DND-41 (cell line): Measurements from ENCODE around the gene TUBB8B.
"Not testable (repeated sequence)": the region's sequence is repeated elsewhere in the genome, so short reads cannot be mapped to it uniquely, and the experiment has no call there.

Experiments used
- EZH2 ChIP-seq: IDR thresholded peaks from 3 replicates; pipeline ENCODE4 v1.6.1; 2012; ENCODE audit warnings: borderline replicate concordance, low read depth, mild to moderate bottlenecking, moderate library complexity, low read length, inconsistent platforms; ENCODE audit not compliant: severe bottlenecking
- TF ChIP-seq, protein P1 (sequence below): IDR thresholded peaks from 2 replicates; pipeline ENCODE4 v1.5.1; 2012; ENCODE audit warnings: borderline replicate concordance, low read length, moderate library complexity, mild to moderate bottlenecking; ENCODE audit not compliant: poor library complexity, severe bottlenecking; ENCODE audit errors: extremely low read depth

DNA sequence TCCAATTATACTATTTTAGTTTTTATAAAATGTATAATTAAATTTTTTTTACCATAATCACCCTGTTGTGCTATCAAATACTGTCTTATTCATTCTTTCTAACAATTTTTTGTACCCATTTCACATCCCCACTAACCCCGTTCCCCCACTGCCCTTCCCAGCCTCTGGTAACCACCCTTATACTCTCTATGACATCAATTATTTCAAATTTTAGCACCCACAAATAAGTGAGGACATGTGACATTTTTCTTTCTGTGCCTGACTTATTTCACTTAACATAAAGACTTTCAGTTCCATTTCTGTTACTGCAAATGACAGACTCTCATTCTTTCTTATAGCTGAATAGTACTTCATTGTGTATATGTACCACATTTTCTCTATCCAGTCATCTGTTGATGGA lies 5.0 kb upstream of the TUBB8B start:
- TF ChIP-seq EZH2: not testable (repeated sequence)
- TF ChIP-seq, protein P1, sequence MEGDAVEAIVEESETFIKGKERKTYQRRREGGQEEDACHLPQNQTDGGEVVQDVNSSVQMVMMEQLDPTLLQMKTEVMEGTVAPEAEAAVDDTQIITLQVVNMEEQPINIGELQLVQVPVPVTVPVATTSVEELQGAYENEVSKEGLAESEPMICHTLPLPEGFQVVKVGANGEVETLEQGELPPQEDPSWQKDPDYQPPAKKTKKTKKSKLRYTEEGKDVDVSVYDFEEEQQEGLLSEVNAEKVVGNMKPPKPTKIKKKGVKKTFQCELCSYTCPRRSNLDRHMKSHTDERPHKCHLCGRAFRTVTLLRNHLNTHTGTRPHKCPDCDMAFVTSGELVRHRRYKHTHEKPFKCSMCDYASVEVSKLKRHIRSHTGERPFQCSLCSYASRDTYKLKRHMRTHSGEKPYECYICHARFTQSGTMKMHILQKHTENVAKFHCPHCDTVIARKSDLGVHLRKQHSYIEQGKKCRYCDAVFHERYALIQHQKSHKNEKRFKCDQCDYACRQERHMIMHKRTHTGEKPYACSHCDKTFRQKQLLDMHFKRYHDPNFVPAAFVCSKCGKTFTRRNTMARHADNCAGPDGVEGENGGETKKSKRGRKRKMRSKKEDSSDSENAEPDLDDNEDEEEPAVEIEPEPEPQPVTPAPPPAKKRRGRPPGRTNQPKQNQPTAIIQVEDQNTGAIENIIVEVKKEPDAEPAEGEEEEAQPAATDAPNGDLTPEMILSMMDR: not testable (repeated sequence)
